ENCODE measurements around the gene GALNT14. TPM values are rescaled to one million over a fixed set of nuclear protein-coding genes. Genes with fewer than 3 reads are reported as not detected.

GALNT14 gene
- total and polyA plus RNA-seq, 5 experiments from 2014 or later = 0.36 TPM; not detected in 4

GRCh38 chr2:31057691-31058090 is 80.5 kb downstream of the GALNT14 start:
- Mint-ChIP-seq H3K4me1 (no peaks in the 10 kb centered on the region), H3K27ac (no peak overlapping the region), H3K36me3 (no peaks in the 10 kb centered on the region), H3K4me3 (no peak overlapping the region), H3K9me3 (peaks cover 0 to 3% (median 0%) of the 10 kb centered on the region in 9 donors), H3K27me3 (peaks cover 0 to 14% (median 2%) of the 10 kb centered on the region in 5 donors)
- POLR2A ChIA-PET = no interaction called here
- ATAC-seq (no peak), DNase-seq (no peak)

DNA sequence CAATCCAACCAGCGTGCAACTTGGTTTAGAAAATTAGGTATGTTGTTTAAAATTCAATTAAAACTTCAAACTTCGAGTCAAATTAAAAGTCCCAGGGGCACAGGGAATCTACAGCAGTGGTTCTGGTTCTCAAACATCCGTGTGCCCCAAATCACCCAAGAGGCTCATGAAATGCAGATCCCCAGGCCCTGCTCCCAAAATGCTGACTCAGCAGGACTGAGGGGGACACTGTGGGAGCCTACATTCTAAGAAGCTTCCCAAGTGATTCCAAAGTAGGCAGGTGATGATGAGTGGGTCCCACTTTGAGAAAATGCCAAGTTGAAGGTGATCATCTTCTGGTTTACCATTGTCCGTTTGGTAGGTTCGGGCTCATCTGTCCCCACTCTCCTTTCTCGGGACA is 82.3 kb downstream of the GALNT14 start:
- Mint-ChIP-seq H3K27ac (no peak overlapping the region), H3K4me3 (no peak overlapping the region)
- no peak for ATAC-seq

DNA sequence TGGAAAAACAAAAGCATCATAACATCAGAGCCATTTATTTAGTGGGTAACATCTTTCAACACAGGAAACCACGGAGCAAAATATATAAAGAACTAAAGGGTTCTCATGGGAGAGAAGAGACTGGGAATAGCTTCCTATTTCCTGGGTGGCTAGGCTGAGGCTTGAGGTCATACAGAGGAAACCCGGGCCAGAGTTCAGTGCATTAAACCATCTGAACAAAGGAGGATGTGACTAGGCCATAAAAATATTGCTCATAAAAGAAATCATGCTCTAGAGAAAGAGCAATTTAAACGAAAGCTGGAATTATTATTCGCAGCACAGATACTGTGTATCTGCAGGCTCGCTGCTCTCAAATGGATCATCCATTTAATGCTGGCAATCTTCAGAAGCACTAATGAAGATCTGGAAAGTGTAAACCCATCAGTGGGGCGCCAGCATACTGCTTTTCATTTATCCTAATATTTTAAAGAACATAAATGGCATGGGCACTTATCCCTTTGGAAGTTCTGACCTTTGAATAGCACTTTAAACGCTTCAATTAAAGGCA is 83.3 kb downstream of the GALNT14 start:
- H3K27ac Mint-ChIP-seq = no peak overlapping the region
- DNase-seq = no peak
- peaks cover 0 to 3% (median 0%) of the 10 kb centered on the region in 9 donors for H3K9me3 Mint-ChIP-seq
- peaks cover 0 to 10% (median 0%) of the 10 kb centered on the region in 5 donors for H3K27me3 Mint-ChIP-seq
- no peaks in the 10 kb centered on the region for H3K4me1 Mint-ChIP-seq
- no peak overlapping the region for H3K4me3 Mint-ChIP-seq
- ATAC-seq = no peak
- POLR2A ChIA-PET = no interaction called here
- H3K36me3 Mint-ChIP-seq = no peaks in the 10 kb centered on the region

More for the DNA sequence above, 82.3 kb downstream of the GALNT14 start:
- peaks cover 0 to 3% (median 0%) of the 10 kb centered on the region in 9 donors for H3K9me3 Mint-ChIP-seq
- POLR2A ChIA-PET = no interaction called here
- DNase-seq = no peak
- peaks cover 0 to 10% (median 0%) of the 10 kb centered on the region in 5 donors for H3K27me3 Mint-ChIP-seq
- H3K36me3 Mint-ChIP-seq = no peaks in the 10 kb centered on the region
- no peaks in the 10 kb centered on the region for H3K4me1 Mint-ChIP-seq

DNA sequence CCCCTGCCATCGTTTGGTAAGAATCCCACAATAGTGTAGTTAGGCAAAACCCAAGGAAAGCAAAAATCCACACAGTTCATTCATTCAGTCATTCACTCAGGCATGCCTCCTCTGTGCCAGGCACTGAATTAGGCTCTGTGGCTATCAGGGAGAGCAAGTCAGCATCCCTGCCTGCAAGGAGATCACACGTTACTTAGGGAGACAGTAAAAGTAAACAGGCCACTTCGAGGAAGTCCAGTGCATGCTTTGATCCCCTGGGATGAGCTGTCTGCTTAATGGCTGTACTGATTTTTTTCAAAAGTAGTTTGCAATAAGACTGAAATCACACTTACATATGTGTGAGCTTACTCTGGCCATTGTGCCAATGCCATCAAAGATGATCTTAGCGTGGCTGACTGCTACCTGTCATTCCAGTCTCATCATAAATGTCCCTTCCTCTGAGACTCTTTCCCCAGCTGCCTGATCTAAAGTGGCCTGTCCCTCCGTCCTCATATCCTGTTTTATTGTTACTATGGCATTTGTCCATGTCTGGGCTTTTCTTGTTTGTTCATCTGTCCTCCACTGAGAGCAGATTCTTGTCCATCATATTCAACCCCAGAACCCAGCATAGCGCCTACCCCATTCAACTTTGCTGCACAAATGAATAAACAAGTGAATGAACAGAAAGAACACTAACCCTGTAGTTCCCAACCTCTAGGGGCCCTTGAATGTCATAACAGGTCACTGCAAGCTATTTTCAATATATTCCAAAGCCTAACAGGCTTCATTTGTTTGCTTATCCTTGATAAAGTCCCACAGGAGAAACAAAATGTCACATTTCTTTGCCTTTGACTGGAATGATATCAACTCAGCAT is 84.1 kb downstream of the GALNT14 start:
- Mint-ChIP-seq H3K4me3 (no peak overlapping the region), H3K4me1 (no peaks in the 10 kb centered on the region), H3K36me3 (no peaks in the 10 kb centered on the region), H3K27me3 (peaks cover 0 to 10% (median 0%) of the 10 kb centered on the region in 5 donors), H3K9me3 (peaks cover 0 to 3% (median 0%) of the 10 kb centered on the region in 9 donors), H3K27ac (peak overlapping the region in 1 of 10 donors; percentile 46)
- no peak for ATAC-seq
- POLR2A ChIA-PET = no interaction called here
- no peak for DNase-seq

GRCh38 chr2:31052284-31052683 is 86.0 kb downstream of the GALNT14 start:
- Mint-ChIP-seq H3K27me3 (peaks cover 0 to 10% (median 0%) of the 10 kb centered on the region in 5 donors), H3K36me3 (no peaks in the 10 kb centered on the region), H3K27ac (no peak overlapping the region), H3K4me3 (no peak overlapping the region), H3K9me3 (peaks cover 0 to 3% (median 0%) of the 10 kb centered on the region in 9 donors), H3K4me1 (no peaks in the 10 kb centered on the region)
- DNase-seq (no peak), ATAC-seq (no peak)
- POLR2A ChIA-PET = no interaction called here

- POLR2A ChIA-PET = no interaction called here
- no peak for DNase-seq
- H3K36me3 Mint-ChIP-seq = no peaks in the 10 kb centered on the region
- peaks cover 0 to 2% (median 0%) of the 10 kb centered on the region in 9 donors for H3K9me3 Mint-ChIP-seq
- H3K27ac Mint-ChIP-seq = no peak overlapping the region
- H3K4me3 Mint-ChIP-seq = no peak overlapping the region
- no peaks in the 10 kb centered on the region for H3K4me1 Mint-ChIP-seq
- ATAC-seq = no peak
- H3K27me3 Mint-ChIP-seq = peaks cover 0 to 10% (median 0%) of the 10 kb centered on the region in 5 donors
These were observed 86.7 kb downstream of the GALNT14 start for GRCh38 chr2:31051258-31052140.

- ATAC-seq (no peak), DNase-seq (no peak)
- Mint-ChIP-seq H3K4me3 (no peak overlapping the region), H3K27ac (no peak overlapping the region), H3K36me3 (no peaks in the 10 kb centered on the region), H3K4me1 (no peaks in the 10 kb centered on the region), H3K9me3 (peaks cover 0 to 2% (median 0%) of the 10 kb centered on the region in 9 donors), H3K27me3 (peaks cover 0 to 10% (median 0%) of the 10 kb centered on the region in 5 donors)
- POLR2A ChIA-PET = no interaction called here
These were observed 88.2 kb downstream of the GALNT14 start for GRCh38 chr2:31049916-31050588.

DNA sequence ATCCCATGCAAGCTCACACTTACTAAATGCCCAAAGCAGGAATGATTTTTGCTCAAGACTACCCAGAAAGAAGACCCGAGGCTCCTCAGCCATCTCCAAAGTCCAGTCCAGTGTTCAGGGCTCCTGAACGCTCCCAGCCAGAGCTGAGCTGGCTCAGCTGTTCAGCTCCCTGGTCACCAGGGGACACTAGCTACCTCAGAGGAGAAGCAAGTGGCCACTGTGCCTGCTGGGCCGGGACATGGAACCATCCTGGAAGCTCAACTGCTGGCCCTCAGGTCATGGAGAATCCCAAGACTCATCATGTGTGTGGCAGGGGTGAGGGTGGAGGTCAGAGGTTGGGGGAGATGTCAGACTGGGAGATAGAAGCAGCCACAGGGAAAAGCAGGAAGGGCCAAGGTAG is 89.0 kb downstream of the GALNT14 start:
- ATAC-seq (no peak), DNase-seq (no peak)
- Mint-ChIP-seq H3K27me3 (peaks cover 0 to 8% (median 0%) of the 10 kb centered on the region in 5 donors), H3K4me1 (no peaks in the 10 kb centered on the region), H3K4me3 (no peak overlapping the region), H3K9me3 (peaks cover 0 to 2% (median 0%) of the 10 kb centered on the region in 9 donors), H3K27ac (no peak overlapping the region), H3K36me3 (no peaks in the 10 kb centered on the region)
- POLR2A ChIA-PET = no interaction called here

GRCh38 chr2:31047599-31047998 is 90.6 kb downstream of the GALNT14 start:
- POLR2A ChIA-PET = no interaction called here
- H3K4me3 Mint-ChIP-seq = no peak overlapping the region
- H3K27me3 Mint-ChIP-seq = peaks cover 0 to 2% (median 0%) of the 10 kb centered on the region in 5 donors
- H3K36me3 Mint-ChIP-seq = no peaks in the 10 kb centered on the region
- ATAC-seq = no peak
- no peaks in the 10 kb centered on the region for H3K4me1 Mint-ChIP-seq
- peaks cover 0 to 2% (median 0%) of the 10 kb centered on the region in 9 donors for H3K9me3 Mint-ChIP-seq
- H3K27ac Mint-ChIP-seq = no peak overlapping the region
- DNase-seq = no peak

- ATAC-seq (no peak), DNase-seq (no peak)
- no peak overlapping the region for H3K27ac Mint-ChIP-seq
- no peak overlapping the region for H3K4me3 Mint-ChIP-seq
- peaks cover 0 to 33% (median 0%) of the 10 kb centered on the region in 3 donors for H3K36me3 Mint-ChIP-seq
- no peaks in the 10 kb centered on the region for H3K4me1 Mint-ChIP-seq
- H3K9me3 Mint-ChIP-seq = peaks cover 10 to 39% (median 28%) of the 10 kb centered on the region in 9 donors
- H3K27me3 Mint-ChIP-seq = peaks cover 0 to 26% (median 3%) of the 10 kb centered on the region in 5 donors
- POLR2A ChIA-PET = no interaction called here
These were observed 99.9 kb downstream of the GALNT14 start for GRCh38 chr2:31038385-31038784.

DNA sequence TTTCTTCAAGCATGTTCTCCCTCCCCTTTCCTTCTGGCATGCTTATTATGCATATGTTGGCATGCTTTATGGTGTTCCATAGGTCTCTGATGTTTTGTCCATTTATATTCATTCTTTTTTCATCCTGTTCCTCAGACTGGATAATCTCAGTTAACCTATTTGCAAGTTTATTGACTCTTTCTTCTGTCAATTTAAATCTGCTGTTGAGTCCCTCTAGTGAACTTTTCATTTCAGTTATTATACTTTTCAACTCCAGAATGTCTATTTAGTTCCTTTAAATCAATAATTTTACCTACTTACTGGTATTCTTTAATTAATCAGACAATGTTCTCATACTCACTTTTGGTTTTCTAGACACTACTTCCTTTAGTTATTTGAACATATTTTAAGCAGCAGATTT is 101.2 kb downstream of the GALNT14 start:
- DNase-seq (no peak), ATAC-seq (no peak)
- Mint-ChIP-seq H3K9me3 (peaks cover 10 to 39% (median 28%) of the 10 kb centered on the region in 9 donors), H3K4me1 (no peaks in the 10 kb centered on the region), H3K4me3 (no peak overlapping the region), H3K27me3 (peaks cover 0 to 30% (median 4%) of the 10 kb centered on the region in 5 donors), H3K27ac (no peak overlapping the region), H3K36me3 (peaks cover 0 to 33% (median 0%) of the 10 kb centered on the region in 3 donors)
- POLR2A ChIA-PET = no interaction called here

DNA sequence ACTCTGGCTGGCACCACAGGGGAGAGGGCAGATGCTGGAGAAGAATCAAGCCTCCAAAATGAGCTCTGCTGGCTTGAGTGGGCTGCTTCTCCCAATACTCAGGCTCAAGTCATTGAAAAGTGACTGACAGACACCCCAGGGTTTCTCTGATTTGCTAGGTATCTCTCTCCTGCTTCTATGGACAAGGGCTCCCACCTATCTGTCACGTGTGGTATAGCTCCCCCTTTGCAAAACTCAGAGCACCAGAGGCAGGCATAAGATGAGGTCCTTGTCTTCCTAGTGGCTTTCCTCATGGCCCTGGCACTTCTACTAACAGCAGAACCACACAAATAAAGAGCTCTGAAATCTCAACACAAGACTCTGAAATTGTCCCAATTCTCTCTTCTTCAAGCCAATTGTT is 105.2 kb downstream of the GALNT14 start:
- Mint-ChIP-seq H3K36me3 (peaks cover 0 to 26% (median 0%) of the 10 kb centered on the region in 3 donors), H3K27ac (no peak overlapping the region), H3K9me3 (peaks cover 10 to 35% (median 25%) of the 10 kb centered on the region in 9 donors), H3K4me1 (no peaks in the 10 kb centered on the region), H3K4me3 (no peak overlapping the region), H3K27me3 (peaks cover 0 to 30% (median 5%) of the 10 kb centered on the region in 5 donors)
- ATAC-seq (no peak), DNase-seq (no peak)
- POLR2A ChIA-PET = no interaction called here
